ENCODE results near the gene RAD51B.

DNA sequence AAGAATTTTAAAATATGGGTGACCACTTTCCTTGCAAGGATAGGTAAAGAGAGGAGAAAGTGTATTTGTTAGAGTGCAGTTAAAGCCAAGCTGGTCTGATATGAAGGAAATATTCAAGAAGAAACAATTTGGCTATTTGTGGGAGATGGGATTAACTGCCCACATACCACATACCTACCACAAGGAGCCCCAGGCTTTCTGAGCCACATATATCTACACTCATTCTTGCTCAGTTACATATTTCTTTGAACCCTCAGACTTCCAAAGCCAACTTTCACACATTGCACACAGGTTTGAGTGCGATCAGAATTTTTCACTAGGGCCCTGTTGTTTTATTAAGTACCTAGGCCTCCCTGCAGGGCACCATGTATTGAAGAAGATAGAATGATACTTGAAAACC, 643.1 kb downstream of the RAD51B start:
- TF ChIP-seq POLR2AphosphoS5 (IDR thresholded peaks at IDR 0.05; ENCODE audit: borderline replicate concordance, low read depth, low read length) (no peak), EZH2 (IDR thresholded peaks at IDR 0.05) (no peak), FOXP2 (optimal IDR thresholded peaks at IDR 0.05; ENCODE audit: control extremely low read depth, extremely low read length, insufficient read depth) (no peak)
